ENCODE measurements around the gene TSC22D3.

TSC22D3 gene

DNA sequence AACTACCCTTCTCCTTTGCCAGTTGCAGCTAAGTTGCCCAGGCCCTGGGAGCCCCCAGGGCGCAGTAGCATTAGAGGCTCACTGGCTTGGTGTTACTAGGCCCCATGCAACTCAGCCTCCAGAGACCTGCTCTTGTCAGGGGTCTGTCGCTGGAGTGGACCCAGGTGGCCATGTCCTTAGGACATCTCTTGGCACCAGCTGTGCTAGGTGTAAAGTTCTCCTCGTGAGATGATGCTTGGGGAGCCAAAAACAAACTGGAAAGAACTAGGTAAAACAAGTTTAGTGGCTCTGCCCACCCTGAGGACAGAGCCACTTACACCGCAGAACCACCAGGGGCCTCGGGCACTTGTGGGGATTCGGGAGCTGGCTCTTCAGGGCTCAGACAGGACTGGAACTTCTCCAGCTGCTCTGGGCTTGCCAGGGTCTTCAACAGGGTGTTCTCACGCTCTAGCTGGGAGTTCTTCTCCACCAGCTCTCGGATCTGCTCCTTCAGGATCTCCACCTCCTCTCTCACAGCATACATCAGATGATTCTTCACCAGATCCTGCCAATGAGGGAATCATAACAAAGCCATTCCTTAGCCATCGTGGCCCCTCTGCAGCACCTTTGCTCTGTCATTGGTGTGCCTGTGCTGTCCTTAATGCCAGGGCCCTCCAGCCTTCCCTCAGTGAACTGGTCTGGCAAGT lies 61.2 kb downstream of the TSC22D3 start:
- TF ChIP-seq TAF1 (IDR thresholded peaks at IDR 0.05; ENCODE audit: borderline replicate concordance, insufficient read depth, low read length) (no peak), SIN3A (IDR thresholded peaks at IDR 0.05; ENCODE audit: borderline replicate concordance, insufficient read depth, low read length) (no peak), FOXP2 (optimal IDR thresholded peaks at IDR 0.05; ENCODE audit: borderline replicate concordance, extremely low read depth, extremely low read length, insufficient read depth) (no peak), POLR2AphosphoS5 (IDR thresholded peaks at IDR 0.05; ENCODE audit: low read depth, low read length) (no peak)
- TF ChIP-seq, protein P1, sequence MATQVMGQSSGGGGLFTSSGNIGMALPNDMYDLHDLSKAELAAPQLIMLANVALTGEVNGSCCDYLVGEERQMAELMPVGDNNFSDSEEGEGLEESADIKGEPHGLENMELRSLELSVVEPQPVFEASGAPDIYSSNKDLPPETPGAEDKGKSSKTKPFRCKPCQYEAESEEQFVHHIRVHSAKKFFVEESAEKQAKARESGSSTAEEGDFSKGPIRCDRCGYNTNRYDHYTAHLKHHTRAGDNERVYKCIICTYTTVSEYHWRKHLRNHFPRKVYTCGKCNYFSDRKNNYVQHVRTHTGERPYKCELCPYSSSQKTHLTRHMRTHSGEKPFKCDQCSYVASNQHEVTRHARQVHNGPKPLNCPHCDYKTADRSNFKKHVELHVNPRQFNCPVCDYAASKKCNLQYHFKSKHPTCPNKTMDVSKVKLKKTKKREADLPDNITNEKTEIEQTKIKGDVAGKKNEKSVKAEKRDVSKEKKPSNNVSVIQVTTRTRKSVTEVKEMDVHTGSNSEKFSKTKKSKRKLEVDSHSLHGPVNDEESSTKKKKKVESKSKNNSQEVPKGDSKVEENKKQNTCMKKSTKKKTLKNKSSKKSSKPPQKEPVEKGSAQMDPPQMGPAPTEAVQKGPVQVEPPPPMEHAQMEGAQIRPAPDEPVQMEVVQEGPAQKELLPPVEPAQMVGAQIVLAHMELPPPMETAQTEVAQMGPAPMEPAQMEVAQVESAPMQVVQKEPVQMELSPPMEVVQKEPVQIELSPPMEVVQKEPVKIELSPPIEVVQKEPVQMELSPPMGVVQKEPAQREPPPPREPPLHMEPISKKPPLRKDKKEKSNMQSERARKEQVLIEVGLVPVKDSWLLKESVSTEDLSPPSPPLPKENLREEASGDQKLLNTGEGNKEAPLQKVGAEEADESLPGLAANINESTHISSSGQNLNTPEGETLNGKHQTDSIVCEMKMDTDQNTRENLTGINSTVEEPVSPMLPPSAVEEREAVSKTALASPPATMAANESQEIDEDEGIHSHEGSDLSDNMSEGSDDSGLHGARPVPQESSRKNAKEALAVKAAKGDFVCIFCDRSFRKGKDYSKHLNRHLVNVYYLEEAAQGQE (IDR thresholded peaks at IDR 0.05; ENCODE audit: insufficient read depth in 1 of 2, low read depth in 2 of 2, low read length in 2 of 2), result no peak

GRCh38 chrX:107713543-107714205 lies 61.9 kb downstream of the TSC22D3 start:
- no peak for TF ChIP-seq SIN3A (IDR thresholded peaks at IDR 0.05; ENCODE audit: borderline replicate concordance, insufficient read depth, low read length)
- TF ChIP-seq POLR2AphosphoS5 (IDR thresholded peaks at IDR 0.05; ENCODE audit: low read depth, low read length), result no peak
- no peak for TF ChIP-seq FOXP2 (optimal IDR thresholded peaks at IDR 0.05; ENCODE audit: borderline replicate concordance, extremely low read depth, extremely low read length, insufficient read depth)
- TF ChIP-seq TAF1 (IDR thresholded peaks at IDR 0.05; ENCODE audit: borderline replicate concordance, insufficient read depth, low read length), result no peak
- TF ChIP-seq, protein P1 (IDR thresholded peaks at IDR 0.05; ENCODE audit: insufficient read depth in 1 of 2, low read depth in 2 of 2, low read length in 2 of 2), result no peak

GRCh38 chrX:107713203-107713542 lies 62.4 kb downstream of the TSC22D3 start:
- TF ChIP-seq, protein P1 (IDR thresholded peaks at IDR 0.05; ENCODE audit: insufficient read depth in 1 of 2, low read depth in 2 of 2, low read length in 2 of 2), result no peak
- TF ChIP-seq SIN3A (IDR thresholded peaks at IDR 0.05; ENCODE audit: borderline replicate concordance, insufficient read depth, low read length) (no peak), POLR2AphosphoS5 (IDR thresholded peaks at IDR 0.05; ENCODE audit: low read depth, low read length) (no peak)

DNA sequence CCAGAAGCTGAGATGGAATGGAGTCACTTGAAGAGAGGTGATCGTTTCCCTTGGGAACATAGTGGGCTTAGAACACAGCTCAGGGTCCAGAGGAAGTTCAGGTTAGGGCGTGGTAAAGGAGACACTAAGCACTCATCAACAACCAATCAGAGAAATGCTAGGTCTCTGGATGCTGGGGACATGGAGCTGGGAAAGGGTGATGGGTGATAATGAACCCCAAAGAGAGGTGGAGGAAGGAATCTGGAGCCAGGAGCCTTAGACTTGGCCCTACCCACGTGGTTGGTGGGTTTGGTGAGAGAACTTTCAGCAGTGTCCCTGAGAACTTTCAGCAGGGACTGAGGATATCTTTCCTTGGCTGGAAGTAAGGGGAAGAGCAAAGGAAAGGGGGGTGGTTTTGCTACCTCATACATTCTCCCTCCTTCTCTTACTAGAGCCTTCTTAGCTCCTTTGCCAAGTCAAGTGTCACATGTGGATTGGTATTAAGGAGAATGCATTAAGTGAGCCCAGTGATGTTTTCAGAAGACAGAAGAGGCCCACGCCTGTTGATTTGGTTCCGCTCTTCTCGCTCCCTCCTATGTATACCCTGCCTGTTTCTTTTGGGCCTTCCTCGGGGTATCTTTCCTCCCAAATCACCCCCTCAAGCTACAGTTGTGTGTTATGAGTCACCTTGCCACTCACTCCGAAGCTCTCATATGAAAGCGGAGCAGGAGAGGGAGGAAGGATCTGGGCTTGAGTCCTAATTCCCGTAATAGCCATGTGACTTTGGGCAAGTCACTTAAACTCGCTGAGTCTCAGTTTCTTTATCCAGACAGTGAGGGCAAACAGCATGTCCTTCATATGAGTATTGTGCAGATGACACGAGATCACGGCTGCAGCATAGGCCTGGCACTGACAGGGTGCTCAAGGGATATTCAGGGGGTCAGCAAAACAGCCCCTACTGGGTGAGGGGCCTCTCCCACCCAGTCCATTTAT lies 63.1 kb downstream of the TSC22D3 start:
- TF ChIP-seq FOXP2 (optimal IDR thresholded peaks at IDR 0.05; ENCODE audit: borderline replicate concordance, extremely low read depth, extremely low read length, insufficient read depth), result no peak
- TF ChIP-seq, protein P1 (IDR thresholded peaks at IDR 0.05; ENCODE audit: insufficient read depth in 1 of 2, low read depth in 2 of 2, low read length in 2 of 2), result no peak
- no peak for TF ChIP-seq SIN3A (IDR thresholded peaks at IDR 0.05; ENCODE audit: borderline replicate concordance, insufficient read depth, low read length)
- no peak for TF ChIP-seq POLR2AphosphoS5 (IDR thresholded peaks at IDR 0.05; ENCODE audit: low read depth, low read length)
- TF ChIP-seq TAF1 (IDR thresholded peaks at IDR 0.05; ENCODE audit: borderline replicate concordance, insufficient read depth, low read length), result no peak

Measured in PFSK-1 (cell line).